ENCODE measurements around the gene PTPN2.

PTPN2 gene

DNA sequence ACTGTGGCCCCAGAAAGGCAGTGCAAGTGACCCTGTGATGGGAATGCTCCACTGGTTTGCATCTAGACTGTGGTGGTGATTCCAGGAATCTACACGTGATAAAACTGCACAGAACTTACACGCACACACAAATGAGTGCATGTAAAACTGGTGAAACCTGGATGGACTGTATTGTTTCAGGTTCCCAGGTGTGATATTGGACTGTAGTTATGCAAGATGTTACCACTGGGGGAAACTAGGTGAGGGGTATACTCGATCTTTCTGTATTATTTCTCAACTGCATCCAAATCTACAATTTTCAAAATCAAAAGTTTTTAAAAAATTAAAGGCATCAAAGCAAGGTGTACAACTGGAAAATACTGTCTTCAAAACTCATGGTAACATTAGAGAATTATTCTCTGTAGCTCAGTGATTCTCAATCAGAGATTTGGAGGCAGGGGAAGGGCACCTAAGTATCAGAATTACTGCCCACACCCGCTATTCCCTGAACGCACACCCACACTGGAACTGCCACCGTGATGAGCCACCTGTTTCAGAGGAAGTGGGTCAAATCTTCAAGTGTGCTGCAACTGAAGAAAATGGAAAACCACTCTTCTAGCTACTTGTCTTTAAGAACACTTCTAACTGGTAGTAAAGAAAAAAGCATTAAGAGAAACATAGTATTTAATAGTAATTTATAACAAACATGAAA, 26.7 kb downstream of the PTPN2 start:
- no peak overlapping the region for H3K27ac ChIP-seq (ENCODE audit: low read depth, low read length)
- H3K9ac ChIP-seq (ENCODE audit: low read length) = no peak overlapping the region
- no peaks in the 10 kb centered on the region for H3K9me3 ChIP-seq (ENCODE audit: control insufficient read depth, insufficient read depth, low read depth, low read length)
- H3K4me1 ChIP-seq (ENCODE audit: control insufficient read depth, insufficient read depth, low read length) = peaks cover 4% of the 10 kb centered on the region; the same call in 1 of the 2 replicates
- H3K4me3 ChIP-seq (ENCODE audit: low read depth, low read length) = no peak overlapping the region
- H3K27me3 ChIP-seq (ENCODE audit: control insufficient read depth, insufficient read depth, low read length) = no peaks in the 10 kb centered on the region
- H3K36me3 ChIP-seq (ENCODE audit: control insufficient read depth, insufficient read depth, low read length) = peaks cover 14% of the 10 kb centered on the region

DNA sequence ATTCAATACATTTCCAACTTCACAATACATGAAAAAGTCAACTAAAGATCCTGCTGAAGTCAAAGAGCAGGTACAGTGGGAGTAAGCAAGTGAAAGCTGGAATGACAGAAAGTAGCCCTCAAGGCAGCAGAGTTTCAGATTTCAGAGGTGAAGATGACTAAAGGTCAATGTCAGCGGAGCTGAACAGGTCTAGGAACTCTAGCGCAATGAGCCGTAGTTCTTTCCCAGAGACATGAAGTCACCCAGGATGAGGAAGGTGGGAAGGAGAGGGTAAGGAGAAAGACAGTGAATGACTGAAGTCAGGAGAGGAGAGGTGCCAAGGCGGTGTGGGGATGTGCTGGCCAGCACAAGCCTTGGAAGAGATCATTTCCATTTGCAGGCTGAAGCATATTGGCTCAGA, 28.1 kb downstream of the PTPN2 start:
- Histone ChIP-seq H3K9me3 (ENCODE audit: control insufficient read depth, insufficient read depth, low read depth, low read length) (no peaks in the 10 kb centered on the region), H3K4me3 (ENCODE audit: low read depth, low read length) (no peak overlapping the region), H3K36me3 (ENCODE audit: control insufficient read depth, insufficient read depth, low read length) (peaks cover 14% of the 10 kb centered on the region), H3K4me1 (ENCODE audit: control insufficient read depth, insufficient read depth, low read length) (peaks cover 9% of the 10 kb centered on the region; the same call in 1 of the 2 replicates), H3K27ac (ENCODE audit: low read depth, low read length) (no peak overlapping the region), H3K9ac (ENCODE audit: low read length) (no peak overlapping the region), H3K27me3 (ENCODE audit: control insufficient read depth, insufficient read depth, low read length) (no peaks in the 10 kb centered on the region)

DNA sequence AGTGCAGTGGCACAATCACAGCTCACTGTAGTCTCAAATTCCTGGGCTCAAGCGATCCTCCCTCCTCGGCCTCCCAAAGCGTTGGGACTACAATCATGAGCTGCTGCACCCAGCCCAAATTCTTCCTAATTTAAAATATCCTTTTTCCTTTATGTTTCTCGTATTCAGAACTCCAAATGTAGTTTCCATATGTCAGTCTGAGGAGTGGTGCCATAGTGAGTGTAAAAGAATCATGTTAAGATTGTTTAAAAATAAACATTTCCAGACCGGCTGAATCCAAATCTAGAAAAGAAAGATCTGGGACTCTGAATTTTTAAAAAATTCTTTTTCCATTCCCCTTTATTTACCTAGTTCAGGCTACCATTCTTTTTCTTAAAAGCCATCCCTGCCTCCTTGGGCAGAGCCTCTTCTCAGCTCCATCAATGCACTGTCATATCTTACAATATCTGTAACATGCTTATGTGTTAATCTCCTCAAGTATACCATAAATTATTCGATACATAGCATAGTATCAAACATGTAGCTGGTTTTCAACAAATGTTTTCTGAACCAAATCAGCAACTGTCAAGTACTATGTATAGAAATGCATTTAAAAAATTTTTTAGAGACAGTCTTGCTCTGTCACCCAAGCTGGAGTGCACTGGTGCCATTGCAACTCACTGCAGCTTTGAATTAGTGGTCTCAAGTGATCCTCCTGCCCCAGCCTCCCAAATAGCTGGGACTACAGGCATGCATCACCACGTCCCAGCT, 31.3 kb downstream of the PTPN2 start:
- Histone ChIP-seq H3K27ac (ENCODE audit: low read depth, low read length) (no peak overlapping the region), H3K4me1 (ENCODE audit: control insufficient read depth, insufficient read depth, low read length) (peaks cover 9% of the 10 kb centered on the region; the same call in 1 of the 2 replicates), H3K9ac (ENCODE audit: low read length) (no peak overlapping the region), H3K4me3 (ENCODE audit: low read depth, low read length) (no peak overlapping the region), H3K27me3 (ENCODE audit: control insufficient read depth, insufficient read depth, low read length) (no peaks in the 10 kb centered on the region), H3K36me3 (ENCODE audit: control insufficient read depth, insufficient read depth, low read length) (peaks cover 18% of the 10 kb centered on the region), H3K9me3 (ENCODE audit: control insufficient read depth, insufficient read depth, low read depth, low read length) (no peaks in the 10 kb centered on the region)

DNA sequence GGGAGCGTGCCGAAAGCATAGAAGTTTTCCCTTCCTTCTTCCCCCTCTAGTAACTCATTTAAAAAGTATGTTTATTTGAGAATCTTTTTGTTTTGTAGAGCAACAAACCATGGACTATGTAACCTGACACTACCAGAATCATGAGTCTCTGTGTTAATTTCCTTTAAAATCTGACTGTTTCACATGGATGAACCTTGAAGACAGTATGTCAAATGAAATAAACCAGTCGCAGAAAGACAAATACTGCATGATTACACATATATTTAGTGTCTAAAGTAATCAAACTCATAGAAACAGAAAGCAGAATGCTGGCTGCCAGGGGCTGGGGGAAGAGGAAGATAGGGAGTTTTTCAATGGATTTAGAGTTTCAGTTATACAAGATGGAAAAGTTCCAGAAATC, 32.3 kb downstream of the PTPN2 start:
- Histone ChIP-seq H3K4me3 (ENCODE audit: low read depth, low read length) (no peak overlapping the region), H3K27ac (ENCODE audit: low read depth, low read length) (no peak overlapping the region), H3K4me1 (ENCODE audit: control insufficient read depth, insufficient read depth, low read length) (peaks cover 9% of the 10 kb centered on the region; the same call in 1 of the 2 replicates), H3K36me3 (ENCODE audit: control insufficient read depth, insufficient read depth, low read length) (peaks cover 11% of the 10 kb centered on the region), H3K9ac (ENCODE audit: low read length) (no peak overlapping the region), H3K27me3 (ENCODE audit: control insufficient read depth, insufficient read depth, low read length) (no peaks in the 10 kb centered on the region), H3K9me3 (ENCODE audit: control insufficient read depth, insufficient read depth, low read depth, low read length) (no peaks in the 10 kb centered on the region)

DNA sequence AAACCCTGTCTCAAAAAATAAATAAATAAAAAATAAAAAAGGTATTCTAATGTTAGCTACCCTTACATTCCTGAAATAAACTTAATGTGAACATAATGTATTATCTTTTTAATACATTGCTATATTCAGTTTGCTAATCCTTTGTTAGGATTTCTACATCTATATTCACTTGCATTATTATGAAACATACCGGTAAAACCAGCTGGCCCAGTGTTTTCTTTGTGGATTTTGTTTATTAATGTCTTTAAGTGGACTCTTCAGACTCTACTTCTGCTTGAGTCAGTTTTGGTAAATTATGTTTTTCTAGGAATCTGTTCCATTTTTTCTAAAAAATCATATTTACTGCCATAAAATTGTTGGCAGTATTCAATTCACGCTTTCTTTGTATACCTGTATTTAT, 34.5 kb downstream of the PTPN2 start:
- Histone ChIP-seq H3K4me1 (ENCODE audit: control insufficient read depth, insufficient read depth, low read length) (0 out of 2 replicates have a peak, but pooled peaks cover 4% of the 10 kb centered on the region), H3K4me3 (ENCODE audit: low read depth, low read length) (no peak overlapping the region), H3K9ac (ENCODE audit: low read length) (no peak overlapping the region), H3K9me3 (ENCODE audit: control insufficient read depth, insufficient read depth, low read depth, low read length) (no peaks in the 10 kb centered on the region), H3K27me3 (ENCODE audit: control insufficient read depth, insufficient read depth, low read length) (no peaks in the 10 kb centered on the region), H3K27ac (ENCODE audit: low read depth, low read length) (no peak overlapping the region), H3K36me3 (ENCODE audit: control insufficient read depth, insufficient read depth, low read length) (peaks cover 7% of the 10 kb centered on the region)

DNA sequence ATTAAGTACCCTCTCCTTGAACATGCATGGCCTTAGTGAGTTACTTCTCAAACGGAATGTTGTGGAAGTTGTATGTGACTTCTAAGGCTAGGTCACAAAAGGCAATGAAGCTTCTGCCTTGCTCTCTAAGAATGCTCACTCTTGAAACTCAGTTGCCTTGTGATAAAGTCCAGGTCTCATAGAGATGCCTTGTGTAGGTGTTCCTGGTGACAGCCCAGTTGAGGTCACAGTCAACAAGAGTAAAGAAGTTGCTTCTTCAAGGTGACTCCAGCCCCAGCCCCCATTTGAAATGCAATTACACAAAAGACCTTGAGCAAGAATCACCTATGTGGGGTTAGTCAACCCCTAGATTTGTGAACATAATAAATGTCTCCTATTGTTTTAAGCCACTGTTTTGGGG, 35.6 kb downstream of the PTPN2 start:
- H3K27ac ChIP-seq (ENCODE audit: low read depth, low read length) = no peak overlapping the region
- no peak overlapping the region for H3K4me3 ChIP-seq (ENCODE audit: low read depth, low read length)
- no peaks in the 10 kb centered on the region for H3K9me3 ChIP-seq (ENCODE audit: control insufficient read depth, insufficient read depth, low read depth, low read length)
- H3K9ac ChIP-seq (ENCODE audit: low read length) = no peak overlapping the region
- H3K27me3 ChIP-seq (ENCODE audit: control insufficient read depth, insufficient read depth, low read length) = no peaks in the 10 kb centered on the region
- H3K4me1 ChIP-seq (ENCODE audit: control insufficient read depth, insufficient read depth, low read length) = peaks cover 8% of the 10 kb centered on the region; the same call in 1 of the 2 replicates
- H3K36me3 ChIP-seq (ENCODE audit: control insufficient read depth, insufficient read depth, low read length) = peaks cover 4% of the 10 kb centered on the region

DNA sequence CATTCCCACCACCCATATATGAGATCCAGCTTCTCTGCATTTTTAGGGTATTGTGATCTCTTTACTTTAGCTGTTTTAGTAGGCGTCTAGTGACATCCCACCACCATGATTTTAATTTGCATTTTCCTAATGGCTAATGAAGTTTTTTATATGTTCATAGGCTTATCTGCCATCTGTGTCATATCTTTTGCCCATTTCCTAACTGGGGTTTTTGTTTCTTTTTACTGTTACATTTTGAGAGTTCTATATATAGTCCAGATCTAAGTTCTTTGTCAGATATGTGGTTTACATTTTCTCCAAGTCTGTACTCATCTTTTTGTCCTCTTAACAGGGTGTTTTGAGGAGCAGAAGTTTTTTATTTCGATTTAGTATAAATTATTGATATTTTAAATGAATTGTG, 39.6 kb downstream of the PTPN2 start:
- peaks cover 4% of the 10 kb centered on the region for H3K36me3 ChIP-seq (ENCODE audit: control insufficient read depth, insufficient read depth, low read length)
- H3K9me3 ChIP-seq (ENCODE audit: control insufficient read depth, insufficient read depth, low read depth, low read length) = no peaks in the 10 kb centered on the region
- no peak overlapping the region for H3K9ac ChIP-seq (ENCODE audit: low read length)
- H3K4me1 ChIP-seq (ENCODE audit: control insufficient read depth, insufficient read depth, low read length) = peaks cover 8% of the 10 kb centered on the region; the same call in 1 of the 2 replicates
- no peaks in the 10 kb centered on the region for H3K27me3 ChIP-seq (ENCODE audit: control insufficient read depth, insufficient read depth, low read length)
- H3K27ac ChIP-seq (ENCODE audit: low read depth, low read length) = no peak overlapping the region
- H3K4me3 ChIP-seq (ENCODE audit: low read depth, low read length) = no peak overlapping the region

DNA sequence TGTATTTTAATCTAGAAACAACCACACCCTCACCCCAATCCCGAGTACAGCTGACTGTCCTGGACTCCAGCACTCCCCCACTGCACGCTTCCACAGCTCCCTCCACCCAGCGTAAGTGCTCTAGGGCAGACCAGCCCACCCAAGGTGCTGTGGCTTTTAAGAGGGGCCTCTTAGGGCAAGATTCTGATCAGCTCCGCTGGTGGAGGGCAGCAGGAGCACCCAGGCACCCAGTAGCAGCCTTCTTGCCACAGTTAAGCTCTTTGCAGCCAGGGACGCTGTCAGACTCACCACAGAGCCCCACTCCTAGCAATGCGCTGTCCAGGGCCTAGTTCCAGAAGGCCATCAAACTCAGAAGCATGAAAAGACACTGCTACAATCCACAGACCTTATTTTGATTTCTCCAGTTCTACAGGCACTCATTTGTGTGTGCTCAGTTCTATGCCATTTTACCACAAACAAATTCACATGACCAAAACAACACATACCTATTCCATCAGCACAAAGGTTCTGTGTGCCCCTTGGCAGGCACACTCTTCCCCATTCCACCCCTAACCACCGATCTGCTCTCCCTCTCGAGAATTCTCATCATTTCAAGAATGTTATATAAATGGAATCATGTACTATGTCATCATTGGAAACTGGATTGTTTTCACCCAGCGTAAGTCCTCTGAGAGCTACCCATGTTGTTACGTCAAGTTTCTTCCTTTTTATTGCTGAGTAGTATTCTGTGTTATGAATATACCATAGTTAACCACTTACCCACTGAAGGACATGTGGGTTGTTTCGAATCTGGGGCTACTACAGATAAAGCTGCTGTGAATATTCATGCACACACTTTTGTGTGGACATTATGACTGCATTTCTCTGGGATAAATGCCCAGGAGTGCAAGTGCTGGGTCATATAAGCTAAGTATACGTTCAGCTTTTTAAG, 40.4 kb downstream of the PTPN2 start:
- H3K36me3 ChIP-seq (ENCODE audit: control insufficient read depth, insufficient read depth, low read length) = peaks cover under 1% of the 10 kb centered on the region; the same call in 1 of the 2 replicates
- H3K9ac ChIP-seq (ENCODE audit: low read length) = no peak overlapping the region
- no peak overlapping the region for H3K4me3 ChIP-seq (ENCODE audit: low read depth, low read length)
- peaks cover 8% of the 10 kb centered on the region; the same call in 1 of the 2 replicates for H3K4me1 ChIP-seq (ENCODE audit: control insufficient read depth, insufficient read depth, low read length)
- H3K9me3 ChIP-seq (ENCODE audit: control insufficient read depth, insufficient read depth, low read depth, low read length) = no peaks in the 10 kb centered on the region
- no peaks in the 10 kb centered on the region for H3K27me3 ChIP-seq (ENCODE audit: control insufficient read depth, insufficient read depth, low read length)
- peak overlapping the region; percentile 35; the same call in 1 of the 2 replicates for H3K27ac ChIP-seq (ENCODE audit: low read depth, low read length)

DNA sequence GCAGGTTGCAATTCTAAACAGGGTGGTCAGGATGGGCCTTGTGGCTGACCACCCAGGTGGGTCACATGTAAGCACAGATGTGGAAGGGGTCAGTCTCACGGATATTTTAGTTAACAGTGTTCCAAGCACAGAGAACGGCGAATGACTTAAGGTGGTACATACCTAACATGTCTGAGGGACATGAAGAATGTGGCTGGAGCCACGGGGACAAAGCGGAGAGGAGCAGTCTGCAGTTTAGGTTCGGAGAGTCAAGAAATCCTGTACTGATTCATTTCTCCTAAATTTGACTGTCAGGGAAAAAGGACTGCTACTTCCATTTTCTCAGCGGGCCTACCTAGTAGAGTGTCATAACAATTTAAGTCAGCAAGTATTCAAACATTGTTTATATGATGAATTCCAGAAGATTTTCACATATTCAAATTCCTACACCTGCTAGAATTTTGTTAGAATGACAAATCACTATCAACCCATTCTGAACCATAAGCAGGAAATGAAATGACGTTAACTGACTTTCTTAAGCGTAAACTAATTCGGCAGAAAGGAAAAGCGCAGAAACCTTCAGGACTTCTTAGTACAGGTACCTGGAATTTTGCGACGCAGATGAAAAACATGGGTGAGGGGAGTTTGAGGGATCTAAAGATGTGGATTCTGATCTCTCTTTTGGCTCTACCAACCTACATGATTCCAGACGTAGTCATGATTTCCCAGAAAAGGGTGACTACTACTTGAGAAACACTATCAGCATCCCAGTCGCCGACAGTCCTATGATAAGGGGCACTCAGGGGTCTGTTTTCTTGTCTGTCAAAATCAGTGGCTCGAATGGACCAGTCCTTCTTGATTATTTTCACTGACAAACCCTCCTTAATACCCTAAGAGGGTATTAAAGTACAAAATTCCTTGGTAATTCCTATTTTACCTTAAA, 41.3 kb downstream of the PTPN2 start:
- Histone ChIP-seq H3K36me3 (ENCODE audit: control insufficient read depth, insufficient read depth, low read length) (no peaks in the 10 kb centered on the region; the same call in 1 of the 2 replicates), H3K4me1 (ENCODE audit: control insufficient read depth, insufficient read depth, low read length) (peaks cover 17% of the 10 kb centered on the region), H3K27ac (ENCODE audit: low read depth, low read length) (peak overlapping the region; percentile 35; the same call in 1 of the 2 replicates), H3K27me3 (ENCODE audit: control insufficient read depth, insufficient read depth, low read length) (no peaks in the 10 kb centered on the region), H3K9ac (ENCODE audit: low read length) (no peak overlapping the region), H3K9me3 (ENCODE audit: control insufficient read depth, insufficient read depth, low read depth, low read length) (no peaks in the 10 kb centered on the region), H3K4me3 (ENCODE audit: low read depth, low read length) (no peak overlapping the region)

DNA sequence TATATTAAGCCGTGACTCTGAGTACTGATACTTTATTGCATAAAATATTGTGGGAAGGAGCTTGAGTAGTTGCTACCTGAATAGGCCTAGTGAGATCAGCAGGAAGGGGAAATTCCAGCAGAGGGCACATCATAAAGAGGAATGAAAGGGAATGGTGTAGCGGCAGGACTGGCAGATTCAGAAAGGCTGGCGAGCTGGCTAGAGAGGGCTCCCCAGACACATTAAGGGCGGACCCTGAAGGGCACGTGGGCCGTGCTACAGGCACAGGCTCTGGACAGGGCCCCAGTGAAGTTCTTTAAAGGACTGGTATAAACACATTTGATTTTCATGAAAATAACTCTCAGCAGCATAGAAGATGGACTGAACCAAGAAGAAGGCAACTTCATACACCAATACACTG, 43.0 kb downstream of the PTPN2 start:
- Histone ChIP-seq H3K4me3 (ENCODE audit: low read depth, low read length) (no peak overlapping the region), H3K4me1 (ENCODE audit: control insufficient read depth, insufficient read depth, low read length) (peaks cover 20% of the 10 kb centered on the region), H3K27ac (ENCODE audit: low read depth, low read length) (no peak overlapping the region), H3K9me3 (ENCODE audit: control insufficient read depth, insufficient read depth, low read depth, low read length) (no peaks in the 10 kb centered on the region), H3K36me3 (ENCODE audit: control insufficient read depth, insufficient read depth, low read length) (peaks cover 3% of the 10 kb centered on the region; the same call in 1 of the 2 replicates), H3K27me3 (ENCODE audit: control insufficient read depth, insufficient read depth, low read length) (no peaks in the 10 kb centered on the region), H3K9ac (ENCODE audit: low read length) (no peak overlapping the region)
